Nephron (organoid): ENCODE data around the gene MPHOSPH10.
A peak's percentile ranks its signal among the peaks of the same experiment; 100 is the strongest.
"Not testable (repeated sequence)": the region's sequence is repeated elsewhere in the genome, so short reads cannot be mapped to it uniquely, and the experiment has no call there.

Experiments
- H3K27ac Mint-ChIP-seq, 3 experiments: 2 replicates each; pipeline ENCODE4 v1.8.0; 2020; ENCODE audit warnings: mixed read lengths in 3 of 3, mild to moderate bottlenecking in 2 of 3, moderate library complexity in 1 of 3
- H3K27me3 Mint-ChIP-seq: 2 replicates; pipeline ENCODE4 v1.8.0; 2021; ENCODE audit warnings: low read depth, mild to moderate bottlenecking, moderate library complexity, mixed read lengths
- H3K36me3 Mint-ChIP-seq: 2 replicates; pipeline ENCODE4 v1.8.0; 2020; ENCODE audit warnings: low read depth, mixed read lengths
- H3K4me1 Mint-ChIP-seq: 2 replicates; pipeline ENCODE4 v1.8.0; 2020; ENCODE audit warnings: mixed read lengths
- H3K4me3 Mint-ChIP-seq, 3 experiments: 2 replicates each; pipeline ENCODE4 v1.8.0; 2020; ENCODE audit warnings: mild to moderate bottlenecking in 3 of 3, mixed read lengths in 3 of 3, moderate library complexity in 2 of 3
- H3K9me3 Mint-ChIP-seq: 2 replicates; pipeline ENCODE4 v1.8.0; 2020; ENCODE audit warnings: mixed read lengths
- TF ChIP-seq, protein P1 (sequence below), 3 experiments: fragments of 200-600 bp; sonication (generic); IDR thresholded peaks; one replicate each; pipeline ENCODE4 v1.5.0; 2021; ENCODE audit warnings: antibody characterized with exemption in 3 of 3; ENCODE audit not compliant: unreplicated experiment in 3 of 3

The MPHOSPH10 gene

DNA sequence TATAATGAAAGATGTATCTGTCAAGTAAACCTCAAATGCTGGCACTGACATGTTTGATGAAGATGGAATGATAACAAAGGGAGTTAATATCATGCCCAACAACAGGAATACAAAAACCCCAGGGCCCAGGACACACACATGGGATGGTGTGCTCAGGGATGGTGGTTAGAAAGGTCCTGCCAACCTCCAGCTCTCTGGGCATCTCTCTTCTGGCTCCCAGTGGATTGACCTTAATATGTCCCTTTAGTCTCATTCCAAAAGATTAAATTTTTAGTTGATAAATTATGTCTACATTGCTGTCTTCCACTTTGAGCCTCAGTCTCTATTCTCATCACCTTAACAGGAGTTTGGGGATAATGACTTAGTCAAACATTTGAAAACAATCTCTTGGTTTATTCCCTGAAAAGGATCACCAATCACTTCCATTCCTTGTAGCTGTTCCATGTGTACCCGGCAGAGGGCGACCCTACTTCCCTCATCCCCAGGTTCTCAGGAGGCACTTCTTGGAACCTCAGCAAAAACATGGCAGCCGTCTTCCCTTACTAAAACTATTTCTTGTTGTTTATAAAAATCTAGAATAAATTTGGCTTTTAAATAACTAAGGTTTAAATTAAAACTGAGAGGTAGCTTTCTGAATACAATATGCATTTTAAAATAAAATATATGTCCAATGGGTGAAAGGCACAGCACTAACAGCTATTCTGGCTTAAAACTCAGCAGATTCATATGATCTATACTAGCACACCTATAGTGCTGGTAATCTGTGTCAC is 30.1 kb upstream of the MPHOSPH10 start:
- H3K27me3 Mint-ChIP-seq, result no peaks in the 10 kb centered on the region
- TF ChIP-seq, protein P1, sequence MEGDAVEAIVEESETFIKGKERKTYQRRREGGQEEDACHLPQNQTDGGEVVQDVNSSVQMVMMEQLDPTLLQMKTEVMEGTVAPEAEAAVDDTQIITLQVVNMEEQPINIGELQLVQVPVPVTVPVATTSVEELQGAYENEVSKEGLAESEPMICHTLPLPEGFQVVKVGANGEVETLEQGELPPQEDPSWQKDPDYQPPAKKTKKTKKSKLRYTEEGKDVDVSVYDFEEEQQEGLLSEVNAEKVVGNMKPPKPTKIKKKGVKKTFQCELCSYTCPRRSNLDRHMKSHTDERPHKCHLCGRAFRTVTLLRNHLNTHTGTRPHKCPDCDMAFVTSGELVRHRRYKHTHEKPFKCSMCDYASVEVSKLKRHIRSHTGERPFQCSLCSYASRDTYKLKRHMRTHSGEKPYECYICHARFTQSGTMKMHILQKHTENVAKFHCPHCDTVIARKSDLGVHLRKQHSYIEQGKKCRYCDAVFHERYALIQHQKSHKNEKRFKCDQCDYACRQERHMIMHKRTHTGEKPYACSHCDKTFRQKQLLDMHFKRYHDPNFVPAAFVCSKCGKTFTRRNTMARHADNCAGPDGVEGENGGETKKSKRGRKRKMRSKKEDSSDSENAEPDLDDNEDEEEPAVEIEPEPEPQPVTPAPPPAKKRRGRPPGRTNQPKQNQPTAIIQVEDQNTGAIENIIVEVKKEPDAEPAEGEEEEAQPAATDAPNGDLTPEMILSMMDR (IDR thresholded peaks at IDR 0.05; ENCODE audit: unreplicated experiment in 3 of 3), result peak; percentile 44 to 64 (median 63)
- no peak overlapping the region for H3K4me3 Mint-ChIP-seq

DNA sequence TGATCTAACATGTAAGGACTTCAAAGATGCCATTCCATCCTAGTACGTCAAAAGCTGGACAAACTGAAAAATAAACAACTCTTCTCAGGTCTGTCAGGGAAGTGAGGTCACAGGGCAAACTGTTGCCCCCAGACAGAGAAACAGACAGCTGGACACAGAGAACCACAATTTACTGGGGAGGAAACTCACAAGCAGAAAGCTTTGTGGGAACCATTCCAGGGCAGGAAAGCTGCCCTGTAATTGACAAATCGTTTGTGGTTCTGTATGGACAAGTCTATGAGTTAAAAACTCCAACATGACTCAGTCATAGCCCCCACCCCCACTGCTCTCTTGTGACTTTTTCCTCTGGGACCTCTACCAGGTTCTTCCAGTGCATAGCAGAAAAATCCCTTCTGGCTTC is 28.8 kb upstream of the MPHOSPH10 start:
- TF ChIP-seq, protein P1 (IDR thresholded peaks at IDR 0.05; ENCODE audit: unreplicated experiment in 3 of 3), result no peak
- Mint-ChIP-seq H3K4me1 (no peaks in the 10 kb centered on the region), H3K36me3 (no peaks in the 10 kb centered on the region), H3K9me3 (peaks cover 4% of the 10 kb centered on the region), H3K27ac (no peak overlapping the region), H3K4me3 (no peak overlapping the region), H3K27me3 (no peaks in the 10 kb centered on the region)

More for the DNA sequence above, 30.1 kb upstream of the MPHOSPH10 start:
- Mint-ChIP-seq H3K27ac (no peak overlapping the region), H3K4me1 (no peaks in the 10 kb centered on the region), H3K9me3 (peaks cover 4% of the 10 kb centered on the region), H3K36me3 (no peaks in the 10 kb centered on the region)

DNA sequence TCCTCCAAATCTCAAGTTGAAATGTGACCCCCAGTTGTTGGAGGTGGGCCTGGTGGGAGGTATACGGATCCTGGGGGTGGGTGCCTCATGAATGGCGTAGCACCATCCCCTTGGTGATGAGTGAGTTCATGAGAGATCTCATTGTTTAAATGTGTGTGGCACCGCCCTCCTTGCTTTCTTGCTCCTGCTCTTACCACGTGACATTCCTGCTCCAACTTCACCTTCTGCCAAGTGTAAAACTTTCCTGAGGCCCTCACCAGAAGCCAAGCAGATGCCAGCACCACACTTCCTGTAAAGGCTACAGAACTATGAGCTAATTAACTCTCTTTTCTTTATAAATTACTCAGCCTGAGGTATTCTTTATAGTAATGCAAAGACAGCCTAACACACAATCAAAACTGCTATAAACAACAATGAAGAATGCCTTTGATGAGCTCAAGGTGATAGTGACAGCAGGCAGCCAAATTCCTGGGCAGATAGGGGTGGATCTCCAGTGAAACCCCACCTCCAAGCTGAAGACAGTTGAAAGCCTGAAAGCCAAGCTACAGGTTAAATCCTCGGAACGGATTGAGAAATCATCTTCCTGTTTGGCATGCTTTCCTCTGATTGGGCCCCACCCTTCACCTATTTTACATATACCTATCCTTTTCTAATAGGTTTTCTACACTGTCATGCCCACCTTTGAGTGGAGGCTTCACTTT is 27.3 kb upstream of the MPHOSPH10 start:
- H3K27me3 Mint-ChIP-seq, result no peaks in the 10 kb centered on the region
- H3K36me3 Mint-ChIP-seq, result no peaks in the 10 kb centered on the region
- TF ChIP-seq, protein P1 (IDR thresholded peaks at IDR 0.05; ENCODE audit: unreplicated experiment in 3 of 3), result no peak
- no peak overlapping the region for H3K27ac Mint-ChIP-seq
- H3K4me3 Mint-ChIP-seq, result no peak overlapping the region
- H3K4me1 Mint-ChIP-seq, result no peaks in the 10 kb centered on the region
- H3K9me3 Mint-ChIP-seq, result peaks cover 4% of the 10 kb centered on the region

- Mint-ChIP-seq H3K4me3 (no peak overlapping the region), H3K27me3 (no peaks in the 10 kb centered on the region), H3K27ac (no peak overlapping the region), H3K9me3 (peaks cover 4% of the 10 kb centered on the region), H3K4me1 (no peaks in the 10 kb centered on the region), H3K36me3 (peaks cover 1% of the 10 kb centered on the region)
- TF ChIP-seq, protein P1 (IDR thresholded peaks at IDR 0.05; ENCODE audit: unreplicated experiment in 3 of 3), result no peak
These were observed 26.6 kb upstream of the MPHOSPH10 start for GRCh38 chr2:71103809-71104208.

GRCh38 chr2:71106463-71106862 is 24.0 kb upstream of the MPHOSPH10 start:
- peaks cover 14% of the 10 kb centered on the region for H3K36me3 Mint-ChIP-seq
- H3K27ac Mint-ChIP-seq, H3K4me1 Mint-ChIP-seq, H3K4me3 Mint-ChIP-seq, H3K27me3 Mint-ChIP-seq, H3K9me3 Mint-ChIP-seq: not testable (repeated sequence)

DNA sequence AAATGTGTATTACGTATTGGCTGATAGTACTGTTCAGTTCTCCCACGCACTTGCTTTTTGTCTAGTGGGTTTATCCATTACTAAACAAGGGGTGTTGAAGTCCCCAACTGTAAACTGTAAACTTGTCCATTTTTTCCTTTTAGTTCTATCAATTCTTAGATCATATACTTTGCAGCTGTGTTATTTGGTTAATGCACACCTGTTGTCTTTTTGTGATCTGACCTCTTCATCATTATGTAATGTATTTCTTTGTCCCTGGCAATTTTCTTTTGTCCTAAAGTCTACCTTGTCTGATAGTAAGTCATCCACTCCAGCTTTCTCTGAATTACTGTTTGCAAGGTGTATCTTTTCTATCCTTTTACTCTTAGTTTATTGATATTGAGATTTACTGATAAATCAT is 22.3 kb upstream of the MPHOSPH10 start:
- H3K4me3 Mint-ChIP-seq, result no peak overlapping the region
- H3K27me3 Mint-ChIP-seq, result no peaks in the 10 kb centered on the region
- peaks cover 24% of the 10 kb centered on the region for H3K36me3 Mint-ChIP-seq
- no peaks in the 10 kb centered on the region for H3K4me1 Mint-ChIP-seq
- no peak overlapping the region for H3K27ac Mint-ChIP-seq
- H3K9me3 Mint-ChIP-seq, result peaks cover 4% of the 10 kb centered on the region
- TF ChIP-seq, protein P1 (IDR thresholded peaks at IDR 0.05; ENCODE audit: unreplicated experiment in 3 of 3), result no peak
